ENCODE measurements around the gene MSANTD2. TPM values are rescaled to one million over a fixed set of nuclear protein-coding genes. Genes with fewer than 3 reads are reported as not detected.
A peak's percentile ranks its signal among the peaks of the same experiment; 100 is the strongest.

MSANTD2 gene
- total RNA-seq, 1 donor from 2014 or later, result 10.4 TPM

- H3K36me3 Mint-ChIP-seq (ENCODE audit: low read depth), result no peaks in the 10 kb centered on the region
- no peaks in the 10 kb centered on the region for H3K9me3 Mint-ChIP-seq (ENCODE audit: low read depth)
- peaks cover 18% of the 10 kb centered on the region for H3K27me3 Mint-ChIP-seq (ENCODE audit: low read depth)
- TF ChIP-seq CTCF (IDR thresholded peaks at IDR 0.05), result no peak
- H3K4me1 Mint-ChIP-seq (ENCODE audit: low read depth), result peaks cover 16% of the 10 kb centered on the region
- H3K4me3 Mint-ChIP-seq (ENCODE audit: unreplicated experiment), result no peak overlapping the region
- no peak for DNase-seq (ENCODE audit: low spot score)
- no peak overlapping the region for H3K27ac Mint-ChIP-seq (ENCODE audit: unreplicated experiment)
These were observed 72.7 kb downstream of the MSANTD2 start for GRCh38 chr11:124727474-124727873.

GRCh38 chr11:124725719-124726105, 74.5 kb downstream of the MSANTD2 start:
- Mint-ChIP-seq H3K27ac (ENCODE audit: unreplicated experiment) (no peak overlapping the region), H3K4me1 (ENCODE audit: low read depth) (peaks cover 16% of the 10 kb centered on the region), H3K27me3 (ENCODE audit: low read depth) (peaks cover 36% of the 10 kb centered on the region), H3K9me3 (ENCODE audit: low read depth) (no peaks in the 10 kb centered on the region), H3K4me3 (ENCODE audit: unreplicated experiment) (peak overlapping the region; percentile 27), H3K36me3 (ENCODE audit: low read depth) (no peaks in the 10 kb centered on the region)
- no peak for TF ChIP-seq CTCF (IDR thresholded peaks at IDR 0.05)
- no peak for DNase-seq (ENCODE audit: low spot score)

GRCh38 chr11:124724979-124725718, 75.1 kb downstream of the MSANTD2 start:
- Mint-ChIP-seq H3K9me3 (ENCODE audit: low read depth) (no peaks in the 10 kb centered on the region), H3K27ac (ENCODE audit: unreplicated experiment) (no peak overlapping the region), H3K4me1 (ENCODE audit: low read depth) (peaks cover 16% of the 10 kb centered on the region), H3K36me3 (ENCODE audit: low read depth) (no peaks in the 10 kb centered on the region), H3K4me3 (ENCODE audit: unreplicated experiment) (peak overlapping the region; percentile 27), H3K27me3 (ENCODE audit: low read depth) (peaks cover 38% of the 10 kb centered on the region)
- no peak for TF ChIP-seq CTCF (IDR thresholded peaks at IDR 0.05)
- no peak for DNase-seq (ENCODE audit: low spot score)

GRCh38 chr11:124722176-124722575, 78.0 kb downstream of the MSANTD2 start:
- H3K9me3 Mint-ChIP-seq (ENCODE audit: low read depth), result no peaks in the 10 kb centered on the region
- H3K4me3 Mint-ChIP-seq (ENCODE audit: unreplicated experiment), result no peak overlapping the region
- peaks cover 64% of the 10 kb centered on the region for H3K27me3 Mint-ChIP-seq (ENCODE audit: low read depth)
- H3K4me1 Mint-ChIP-seq (ENCODE audit: low read depth), result peaks cover 28% of the 10 kb centered on the region
- no peak for TF ChIP-seq CTCF (IDR thresholded peaks at IDR 0.05)
- no peak for DNase-seq (ENCODE audit: low spot score)
- no peaks in the 10 kb centered on the region for H3K36me3 Mint-ChIP-seq (ENCODE audit: low read depth)
- no peak overlapping the region for H3K27ac Mint-ChIP-seq (ENCODE audit: unreplicated experiment)

- H3K36me3 Mint-ChIP-seq (ENCODE audit: low read depth), result no peaks in the 10 kb centered on the region
- H3K27ac Mint-ChIP-seq (ENCODE audit: unreplicated experiment), result no peak overlapping the region
- no peak for TF ChIP-seq CTCF (IDR thresholded peaks at IDR 0.05)
- H3K9me3 Mint-ChIP-seq (ENCODE audit: low read depth), result no peaks in the 10 kb centered on the region
- peaks cover 12% of the 10 kb centered on the region for H3K4me1 Mint-ChIP-seq (ENCODE audit: low read depth)
- no peak overlapping the region for H3K4me3 Mint-ChIP-seq (ENCODE audit: unreplicated experiment)
- DNase-seq (ENCODE audit: low spot score), result no peak
- peaks cover 67% of the 10 kb centered on the region for H3K27me3 Mint-ChIP-seq (ENCODE audit: low read depth)
These were observed 80.7 kb downstream of the MSANTD2 start for GRCh38 chr11:124719534-124719933.

All from chondrocyte (in vitro differentiated cells).